ENCODE results near the gene NR2F1-AS1. TPM values are rescaled to one million over a fixed set of nuclear protein-coding genes. Genes with fewer than 3 reads are reported as not detected.

NR2F1-AS1 gene
- total RNA-seq, 6 experiments from 2014 or later = 22.9 to 26.2 (median 24.8) TPM

DNA sequence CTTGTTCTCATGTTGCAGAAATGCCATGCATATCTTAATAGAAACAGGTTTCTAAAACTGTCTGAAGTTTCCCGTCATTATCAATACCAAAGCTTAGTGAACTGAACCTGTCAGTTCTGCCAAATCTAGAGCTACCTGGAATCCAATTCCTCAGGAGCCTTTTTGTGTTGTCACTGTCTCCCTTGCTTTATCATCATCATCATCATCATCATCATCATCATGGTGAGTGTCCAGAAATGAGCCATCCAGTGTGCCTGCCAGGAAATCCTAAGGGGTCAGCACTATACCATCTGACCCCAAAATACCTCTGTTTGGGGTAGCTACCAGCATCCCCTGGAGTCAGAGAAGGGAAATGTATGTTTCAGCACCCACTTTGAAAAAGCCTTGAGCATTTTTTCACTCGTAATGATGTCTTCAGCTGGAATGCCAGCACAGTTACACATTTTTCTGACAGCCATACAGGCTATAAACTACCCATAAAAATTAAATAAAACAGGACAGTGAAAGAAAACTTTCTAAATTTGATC is 150.3 kb downstream of the NR2F1-AS1 start:
- no peaks in the 10 kb centered on the region for H3K27me3 Mint-ChIP-seq (ENCODE audit: insufficient read depth)
- peaks cover 10% of the 10 kb centered on the region; the same call in 1 of the 2 replicates for H3K36me3 Mint-ChIP-seq (ENCODE audit: low read depth)
- DNase-seq = no peak

DNA sequence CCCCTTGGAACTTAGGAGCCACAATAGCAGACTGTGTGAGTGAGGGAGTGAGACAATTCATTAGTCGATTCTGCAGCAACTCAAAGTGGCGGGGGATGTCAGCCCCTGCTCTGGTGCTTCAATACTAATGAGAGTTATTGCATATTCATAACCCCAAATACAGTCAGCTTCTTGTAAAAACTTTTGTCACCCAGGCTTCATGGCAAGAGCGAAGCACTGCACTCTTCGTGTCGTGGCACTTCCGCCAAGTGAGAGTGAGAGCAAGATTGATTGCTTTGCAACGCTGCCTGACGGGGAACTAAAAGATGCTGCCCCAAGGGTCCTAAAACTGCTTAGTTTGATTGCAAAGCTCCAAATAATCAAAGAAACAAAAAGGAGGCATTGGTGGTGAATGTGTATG is 150.9 kb downstream of the NR2F1-AS1 start:
- no peak for DNase-seq
- Mint-ChIP-seq H3K36me3 (ENCODE audit: low read depth) (peaks cover 7% of the 10 kb centered on the region; the same call in 1 of the 2 replicates), H3K9me3 (no peaks in the 10 kb centered on the region), H3K27ac (no peak overlapping the region), H3K4me3 (no peak overlapping the region), H3K4me1 (ENCODE audit: low read depth) (peaks cover 58% of the 10 kb centered on the region), H3K27me3 (ENCODE audit: insufficient read depth) (no peaks in the 10 kb centered on the region)
- no peak for TF ChIP-seq CTCF (IDR thresholded peaks at IDR 0.05)

More for the DNA sequence above, 150.3 kb downstream of the NR2F1-AS1 start:
- Mint-ChIP-seq H3K4me3 (no peak overlapping the region), H3K4me1 (ENCODE audit: low read depth) (peaks cover 52% of the 10 kb centered on the region), H3K27ac (no peak overlapping the region), H3K9me3 (no peaks in the 10 kb centered on the region)
- TF ChIP-seq CTCF (IDR thresholded peaks at IDR 0.05) = no peak

GRCh38 chr5:93428868-93429267 is 152.2 kb downstream of the NR2F1-AS1 start:
- Mint-ChIP-seq H3K36me3 (ENCODE audit: low read depth) (peaks cover 7% of the 10 kb centered on the region; the same call in 1 of the 2 replicates), H3K4me3 (no peak overlapping the region; the same call in 1 of the 2 replicates), H3K9me3 (no peaks in the 10 kb centered on the region), H3K27me3 (ENCODE audit: insufficient read depth) (no peaks in the 10 kb centered on the region), H3K4me1 (ENCODE audit: low read depth) (peaks cover 52% of the 10 kb centered on the region), H3K27ac (peak overlapping the region; percentile 44)
- no peak for TF ChIP-seq CTCF (IDR thresholded peaks at IDR 0.05)
- DNase-seq = peak; percentile 82

DNA sequence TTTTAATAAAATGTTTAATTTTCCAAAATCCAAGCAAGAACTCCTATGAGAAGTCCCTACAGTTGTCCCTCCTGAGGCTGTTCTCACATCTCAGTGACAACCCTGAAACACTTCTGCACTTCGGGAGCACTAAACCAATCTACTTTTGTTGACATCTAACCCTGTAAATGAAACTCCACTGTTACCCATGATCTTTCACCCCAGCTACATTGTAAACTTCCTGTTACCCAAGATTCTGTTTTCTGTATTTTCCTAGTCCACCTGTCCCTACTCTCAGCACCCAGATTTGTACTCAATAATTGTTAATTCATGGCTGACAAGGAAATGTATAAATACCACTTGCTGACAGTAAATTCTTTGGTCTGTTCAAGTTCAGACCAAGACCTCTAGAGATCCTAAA is 153.7 kb downstream of the NR2F1-AS1 start:
- TF ChIP-seq CTCF (IDR thresholded peaks at IDR 0.05) = no peak
- H3K27ac Mint-ChIP-seq = no peak overlapping the region
- no peak overlapping the region for H3K4me3 Mint-ChIP-seq
- no peaks in the 10 kb centered on the region for H3K9me3 Mint-ChIP-seq
- no peaks in the 10 kb centered on the region for H3K27me3 Mint-ChIP-seq (ENCODE audit: insufficient read depth)
- peaks cover 7% of the 10 kb centered on the region; the same call in 1 of the 2 replicates for H3K36me3 Mint-ChIP-seq (ENCODE audit: low read depth)
- DNase-seq = no peak
- peaks cover 37% of the 10 kb centered on the region for H3K4me1 Mint-ChIP-seq (ENCODE audit: low read depth)

GRCh38 chr5:93425096-93425495 is 155.9 kb downstream of the NR2F1-AS1 start:
- Mint-ChIP-seq H3K27ac (no peak overlapping the region), H3K4me3 (no peak overlapping the region), H3K9me3 (no peaks in the 10 kb centered on the region), H3K36me3 (ENCODE audit: low read depth) (no peaks in the 10 kb centered on the region), H3K27me3 (ENCODE audit: insufficient read depth) (no peaks in the 10 kb centered on the region; the same call in 1 of the 2 replicates), H3K4me1 (ENCODE audit: low read depth) (peaks cover 26% of the 10 kb centered on the region)
- no peak for TF ChIP-seq CTCF (IDR thresholded peaks at IDR 0.05)
- no peak for DNase-seq

All from HFFc6 (cell line).